HG03442 (cell line): Measurements from ENCODE around the gene DOCK2.
"Not testable (repeated sequence)": the region's sequence is repeated elsewhere in the genome, so short reads cannot be mapped to it uniquely, and the experiment has no call there.

Experiments used
- ATAC-seq: cut with Tn5 transposase; IDR thresholded peaks from one replicate; pipeline ENCODE4 v1.9.1; 2021; ENCODE audit warnings: mild to moderate bottlenecking, moderate library complexity; ENCODE audit not compliant: unreplicated experiment

The DOCK2 gene

DNA sequence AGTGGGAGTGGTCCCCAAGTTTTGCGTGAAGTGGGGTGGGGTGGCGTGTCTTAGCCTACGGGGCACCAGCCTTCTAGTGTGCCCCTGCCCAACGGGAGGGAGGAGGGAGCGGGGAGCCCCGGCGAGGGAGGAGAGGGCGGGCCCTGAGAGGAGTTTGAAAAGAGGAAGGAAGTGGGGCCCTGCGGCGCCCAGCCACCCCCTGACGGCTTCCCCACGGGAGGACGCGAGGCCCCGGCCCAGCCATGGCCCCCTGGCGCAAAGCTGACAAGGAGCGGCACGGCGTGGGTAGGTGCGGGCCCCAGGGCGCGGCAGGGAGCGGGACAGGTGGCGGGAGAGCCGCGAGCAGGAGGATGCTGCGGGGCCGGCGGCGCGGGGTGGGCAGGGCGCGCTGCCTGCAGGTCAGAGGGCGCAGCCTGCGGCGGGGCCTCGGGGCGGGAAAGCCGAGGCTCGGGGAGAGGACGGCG is at the start of gene DOCK2:
Gene DOCK2 (plus strand): TSS at position 191 of the 464 bp plus-strand sequence. CDS start 52 bp downstream, at position 243.
- peak; percentile 91 for ATAC-seq

DNA sequence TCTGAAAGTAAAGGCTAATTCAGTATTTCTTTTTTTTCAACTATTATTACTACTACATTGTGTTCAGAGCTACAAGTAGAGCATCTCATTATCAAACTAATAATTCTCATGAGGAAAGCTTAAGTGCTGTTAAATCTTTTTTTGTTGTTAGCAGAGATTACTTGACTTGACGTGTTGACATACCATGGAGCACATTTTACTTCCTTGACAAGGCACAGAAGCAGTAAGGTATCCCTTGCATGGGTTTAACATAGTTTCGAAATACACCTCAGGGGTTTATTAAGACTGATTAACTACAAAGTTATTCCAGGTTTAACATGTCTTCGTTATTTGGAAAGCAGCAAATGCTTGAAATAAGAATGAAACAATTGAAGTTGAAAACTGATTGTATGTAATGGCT is 46.5 kb upstream of the DOCK2 start:
- no peak for ATAC-seq

DNA sequence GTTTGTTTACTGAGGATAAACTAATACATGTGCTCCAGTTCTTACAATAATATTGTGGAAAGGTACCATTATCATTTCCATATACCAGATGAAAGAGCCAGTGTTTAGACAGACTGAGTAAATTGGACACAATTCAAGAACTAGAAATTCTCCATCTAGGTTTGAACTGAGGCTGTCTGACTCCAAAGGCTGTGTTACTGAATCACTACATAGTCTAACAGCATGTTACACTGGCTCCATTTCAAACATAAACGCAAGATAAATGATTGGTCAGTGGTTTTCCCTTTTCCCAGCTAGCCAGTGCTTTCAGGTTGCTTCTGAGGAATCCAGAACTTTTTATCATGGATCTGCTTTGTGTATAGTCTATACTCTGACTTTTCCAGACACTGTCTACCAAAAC is 45.4 kb upstream of the DOCK2 start:
- no peak for ATAC-seq

DNA sequence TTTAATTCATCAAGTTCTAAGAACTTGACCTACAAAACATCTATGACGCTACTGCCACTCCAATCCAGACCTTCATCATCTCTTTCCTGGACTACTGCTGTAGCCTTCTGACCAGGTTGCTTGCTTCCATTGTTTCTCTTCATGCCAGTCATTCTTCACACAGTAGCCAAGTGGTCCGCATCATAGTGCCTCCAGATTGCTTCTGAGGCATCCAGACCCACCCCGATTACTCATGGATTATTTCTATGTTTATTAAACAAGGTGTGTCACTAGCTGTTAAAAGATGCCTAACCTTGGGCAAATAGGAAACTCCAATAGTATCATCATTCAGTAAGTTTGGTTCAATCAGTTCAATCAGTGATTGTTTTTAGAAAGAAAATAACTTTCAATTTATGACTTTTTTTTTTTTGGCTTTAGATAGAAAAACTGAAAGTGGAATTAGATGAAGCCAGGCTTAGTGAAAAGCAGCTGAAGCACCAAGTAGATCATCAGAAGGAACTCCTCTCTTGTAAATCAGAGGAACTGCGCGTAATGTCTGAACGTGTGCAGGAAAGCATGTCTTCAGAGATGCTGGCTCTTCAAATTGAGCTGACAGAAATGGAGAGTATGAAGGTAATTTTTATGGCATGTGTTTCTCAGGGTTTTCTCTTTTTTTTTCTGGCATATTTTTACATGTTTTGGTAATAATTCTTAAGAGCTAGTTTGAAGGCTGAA is 44.0 kb upstream of the DOCK2 start:
- ATAC-seq: no peak

DNA sequence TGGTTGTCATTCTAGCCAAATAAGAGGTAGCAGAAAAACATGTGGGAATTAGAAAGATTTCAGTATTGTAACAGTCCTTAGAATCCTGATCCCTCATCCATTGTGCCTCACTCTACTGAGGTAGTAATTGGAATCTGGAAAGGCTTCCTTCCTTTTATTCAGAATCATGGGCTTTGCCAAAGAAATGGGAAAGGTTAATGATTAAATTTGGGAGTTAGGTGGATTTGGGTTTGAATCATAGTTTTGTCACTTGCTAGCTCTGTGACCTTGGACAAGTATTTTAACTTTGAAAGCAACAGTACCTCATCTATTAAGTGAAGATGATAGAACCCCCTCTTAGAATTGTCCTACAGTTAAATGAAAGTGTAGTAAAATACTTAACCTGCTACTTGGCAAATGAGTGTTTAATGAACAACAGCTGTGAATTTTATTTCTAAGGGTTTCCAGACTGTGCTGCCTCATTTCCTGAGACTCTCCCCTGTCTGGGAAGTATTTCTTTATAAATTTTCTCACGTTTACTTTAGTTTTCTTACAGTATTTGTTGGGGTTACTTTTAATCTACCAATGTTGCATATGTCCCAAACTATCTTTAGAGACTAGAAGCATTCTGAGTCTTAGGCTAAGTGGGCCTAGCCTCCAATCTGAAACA is 41.8 kb upstream of the DOCK2 start:
- ATAC-seq: no peak

DNA sequence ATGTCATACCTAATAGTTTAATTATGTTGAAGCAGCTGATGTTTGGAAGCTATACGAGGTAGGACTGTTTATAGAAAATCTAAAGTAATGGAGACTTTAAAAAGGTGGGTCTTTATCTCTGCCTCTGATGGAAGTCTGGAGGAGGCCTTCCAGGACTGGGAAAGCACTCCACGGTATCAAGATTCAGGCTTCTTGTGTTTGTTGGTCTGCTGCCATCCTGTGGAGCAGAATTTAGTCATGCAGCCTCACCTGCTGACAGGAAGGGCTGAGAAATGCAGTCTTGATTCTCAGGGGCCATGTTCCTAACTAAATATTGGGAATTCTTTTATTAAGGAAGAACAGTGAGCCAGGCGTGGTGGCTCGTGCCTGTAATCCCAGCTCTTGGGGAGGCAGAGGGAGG is 37.6 kb upstream of the DOCK2 start:
- no peak for ATAC-seq

DNA sequence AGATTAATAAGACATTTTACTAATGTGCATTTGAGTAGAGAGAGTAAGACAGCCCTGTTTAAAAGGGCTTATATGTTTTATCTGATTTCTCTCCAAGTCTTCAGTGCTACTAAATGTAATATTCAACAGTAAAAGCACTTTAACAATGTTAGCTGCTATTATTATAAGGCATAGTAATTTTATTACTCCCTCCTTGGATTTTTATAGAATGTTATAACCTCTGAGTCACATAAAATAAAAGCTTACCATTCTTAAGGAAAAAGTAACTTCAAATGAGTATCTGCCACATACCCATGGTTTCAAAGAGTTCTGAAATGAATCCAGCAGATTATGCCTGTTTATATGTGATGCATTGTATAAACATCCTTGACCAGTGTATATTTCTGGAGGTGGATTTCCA is 34.5 kb upstream of the DOCK2 start:
- no peak for ATAC-seq

DNA sequence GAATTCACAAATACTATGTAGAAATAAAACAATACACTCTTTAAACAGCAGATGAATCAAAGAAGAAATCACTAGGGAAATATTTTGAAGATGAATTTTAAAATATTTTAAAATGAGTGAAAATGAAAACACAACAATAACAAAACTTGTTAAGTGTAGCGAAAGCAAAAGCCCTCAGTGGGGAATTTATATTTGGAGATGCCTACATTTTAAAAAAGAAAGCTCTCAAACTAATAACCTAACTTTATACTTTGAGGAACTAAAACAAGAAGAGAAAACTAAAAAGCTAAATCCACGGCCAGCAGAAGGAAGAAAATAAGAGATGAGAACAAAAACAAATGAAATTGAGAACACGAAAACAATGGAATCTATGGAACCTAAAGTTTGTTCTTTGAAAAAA is 30.8 kb upstream of the DOCK2 start:
- peak; percentile 55 for ATAC-seq

DNA sequence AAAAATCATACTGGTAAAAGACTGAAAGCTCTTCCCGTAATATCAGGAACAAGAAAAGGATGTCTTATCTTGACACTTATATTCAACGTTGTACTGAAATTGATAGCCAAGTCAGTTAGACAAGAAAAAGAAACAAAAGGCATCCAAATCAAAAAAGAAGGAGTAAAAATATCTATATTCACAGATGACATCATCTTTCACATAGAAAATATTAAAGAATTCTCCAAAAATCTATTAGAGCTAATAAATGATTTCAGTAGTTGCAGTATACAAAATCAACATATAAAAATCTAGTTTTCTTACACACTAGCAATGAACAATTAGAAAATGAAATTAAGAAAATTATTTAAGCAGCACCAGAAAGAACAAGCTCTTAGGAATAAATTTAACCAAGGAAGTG is 29.2 kb upstream of the DOCK2 start:
- no peak for ATAC-seq

DNA sequence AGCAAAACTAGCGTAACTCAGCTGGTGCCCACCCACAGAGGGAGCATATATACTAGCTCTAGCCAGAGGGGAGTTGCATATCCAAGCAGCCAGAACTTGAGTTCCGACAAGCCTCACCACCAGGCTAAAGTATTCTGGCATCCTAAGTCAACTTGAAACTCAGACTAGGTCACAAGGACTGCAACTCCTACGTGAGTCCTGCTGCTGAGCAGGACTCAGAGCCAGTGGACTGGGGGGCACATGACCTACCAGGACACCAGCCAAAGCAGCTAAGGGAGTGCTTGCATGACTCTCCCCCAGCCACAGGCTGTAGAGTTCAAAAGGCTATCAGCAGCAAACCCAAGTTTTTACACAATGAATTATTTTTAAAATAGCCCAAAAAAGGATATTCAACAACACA is 27.4 kb upstream of the DOCK2 start:
- ATAC-seq: no peak

DNA sequence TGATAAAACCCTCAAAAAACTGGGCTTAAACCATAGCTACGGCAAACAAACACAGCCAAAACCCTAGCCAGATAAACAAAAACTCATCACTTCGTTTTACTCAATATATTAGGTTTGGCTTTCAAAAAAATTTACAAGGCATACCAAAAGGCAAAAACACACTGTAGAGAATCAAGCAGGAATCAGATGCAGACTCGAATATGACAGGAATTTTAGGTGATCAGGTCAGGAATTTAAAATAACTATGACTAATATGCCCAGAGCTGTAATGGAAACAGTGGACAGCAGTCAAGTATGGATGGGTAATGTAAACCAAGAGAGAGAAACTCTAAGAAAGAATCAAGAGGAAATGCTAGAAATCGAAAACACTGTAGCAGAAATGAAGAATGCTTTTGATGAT is 26.5 kb upstream of the DOCK2 start:
- no peak for ATAC-seq

DNA sequence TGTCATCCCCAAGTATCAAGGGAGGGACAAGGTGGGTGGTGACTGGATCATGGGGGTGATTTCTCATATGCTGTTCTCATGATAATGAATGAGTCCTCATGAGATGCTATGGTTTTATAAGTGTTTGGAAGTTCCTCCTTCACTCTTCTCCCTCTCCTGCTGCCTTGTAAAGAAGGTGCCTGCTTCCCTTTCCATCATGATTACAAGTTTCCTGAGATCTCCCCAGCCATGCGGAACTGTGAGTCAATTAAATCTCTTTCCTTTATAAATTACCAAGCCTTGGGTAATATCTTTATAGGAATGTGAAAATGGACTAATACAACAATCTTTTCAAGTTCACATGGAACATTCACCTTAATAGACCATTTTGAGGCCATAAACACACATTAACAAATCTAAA is 21.5 kb upstream of the DOCK2 start:
- no peak for ATAC-seq

DNA sequence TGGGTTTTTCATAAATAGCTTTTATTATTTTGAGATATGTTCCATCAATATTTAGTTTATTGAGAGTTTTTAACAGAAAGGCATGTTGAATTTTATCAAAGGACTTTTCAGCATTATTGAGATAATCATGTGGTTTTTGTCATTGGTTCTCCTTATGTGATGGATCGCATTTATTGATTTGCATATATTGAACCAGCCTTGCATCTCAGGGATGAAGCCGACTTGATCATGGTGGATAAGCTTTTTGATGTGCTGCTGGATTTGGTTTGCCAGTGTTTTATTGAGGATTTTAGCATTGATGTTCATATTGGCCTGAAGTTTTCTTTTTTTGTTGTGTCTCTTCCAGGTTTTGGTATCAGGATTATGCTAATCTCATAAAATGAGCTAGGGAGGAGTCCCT is 12.8 kb upstream of the DOCK2 start:
- ATAC-seq: not testable (repeated sequence)

DNA sequence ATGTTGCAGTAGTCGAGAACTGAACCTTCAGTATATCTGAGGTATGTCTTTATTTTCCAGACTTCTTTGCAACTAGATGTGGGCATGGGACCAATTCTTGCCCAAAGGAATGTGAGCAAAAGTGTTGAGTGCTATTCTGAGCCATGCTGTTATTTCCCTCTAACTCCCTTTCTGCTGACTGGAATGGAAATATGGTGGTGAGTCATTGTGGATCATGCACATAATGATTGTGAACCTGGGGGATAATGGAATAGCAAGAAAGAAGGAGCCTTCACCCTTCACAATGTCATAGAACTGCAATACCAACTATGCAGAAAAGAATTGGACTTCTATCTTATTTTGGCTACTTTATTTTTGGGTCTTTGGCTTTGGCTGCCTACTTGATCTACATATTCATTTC is 10.3 kb upstream of the DOCK2 start:
- no peak for ATAC-seq

DNA sequence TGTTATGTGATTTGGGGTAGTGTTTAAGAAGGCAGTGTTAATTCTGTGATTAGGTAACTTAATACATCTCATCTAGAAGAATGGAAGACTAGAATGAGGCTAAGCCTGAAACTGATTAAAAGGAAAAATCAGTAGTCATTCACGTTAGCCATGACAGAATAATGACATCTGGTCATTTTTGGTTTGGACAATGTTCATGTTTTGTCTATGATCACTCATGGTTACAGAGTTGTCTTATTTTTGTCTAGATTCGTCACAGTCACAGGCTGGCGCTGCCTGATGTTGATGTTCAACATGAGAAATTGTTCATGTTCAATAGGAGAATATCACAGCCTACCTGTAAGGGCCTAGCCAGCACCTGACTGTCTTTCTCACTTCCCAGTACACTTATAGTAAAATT is 9.5 kb upstream of the DOCK2 start:
- ATAC-seq: no peak

DNA sequence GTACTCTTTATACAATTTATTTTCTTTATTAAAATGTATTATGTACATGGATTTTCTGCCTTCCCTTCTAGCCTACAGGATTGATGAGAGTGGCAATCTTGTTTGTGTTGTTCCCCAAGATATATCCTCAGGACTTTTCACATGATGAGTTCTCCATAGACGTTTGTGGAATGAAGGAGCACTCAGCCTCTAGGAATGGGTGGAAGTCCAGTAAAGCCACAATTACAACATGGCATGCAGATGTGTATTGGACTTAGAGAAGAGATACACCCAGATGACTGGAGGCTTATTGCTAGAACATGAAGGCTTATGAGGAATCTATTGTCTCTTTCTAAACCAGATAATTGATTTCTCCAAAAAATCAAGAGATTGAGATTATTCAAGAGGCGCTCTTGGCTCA is 8.2 kb upstream of the DOCK2 start:
- ATAC-seq: no peak

DNA sequence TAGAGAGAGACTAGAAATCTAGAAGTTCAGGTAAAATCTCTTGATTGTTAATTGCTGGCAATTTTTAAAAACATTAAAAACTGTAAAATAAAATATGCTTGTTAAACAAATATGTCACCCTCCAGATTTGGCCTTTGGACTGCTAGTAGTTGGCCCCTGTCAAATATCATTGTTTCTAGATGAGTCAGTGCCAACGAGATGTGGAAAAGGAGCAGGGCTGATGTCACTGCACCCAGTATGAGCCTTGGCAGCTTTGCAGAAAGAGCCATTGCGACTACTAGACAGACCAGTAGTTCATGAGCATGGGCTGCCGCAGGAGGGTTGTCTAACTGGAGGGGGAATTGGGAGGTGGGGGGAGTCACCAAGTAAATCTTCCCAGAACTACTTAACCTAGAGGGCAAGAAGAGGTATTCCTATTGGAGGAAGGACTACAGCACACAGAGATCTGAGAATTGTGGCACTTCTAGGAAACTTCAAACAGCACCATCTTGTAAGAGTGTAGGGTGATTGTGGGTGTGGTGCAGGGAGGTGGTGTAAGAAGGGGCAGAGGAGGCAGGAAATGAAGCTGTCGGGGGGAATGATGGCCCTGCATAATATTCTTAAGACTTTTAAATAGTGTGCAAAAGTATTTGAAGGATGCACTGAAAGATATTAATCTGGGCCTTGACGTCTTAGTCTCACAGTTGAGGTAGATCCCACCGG is 7.1 kb upstream of the DOCK2 start:
- peak; percentile 38 for ATAC-seq

DNA sequence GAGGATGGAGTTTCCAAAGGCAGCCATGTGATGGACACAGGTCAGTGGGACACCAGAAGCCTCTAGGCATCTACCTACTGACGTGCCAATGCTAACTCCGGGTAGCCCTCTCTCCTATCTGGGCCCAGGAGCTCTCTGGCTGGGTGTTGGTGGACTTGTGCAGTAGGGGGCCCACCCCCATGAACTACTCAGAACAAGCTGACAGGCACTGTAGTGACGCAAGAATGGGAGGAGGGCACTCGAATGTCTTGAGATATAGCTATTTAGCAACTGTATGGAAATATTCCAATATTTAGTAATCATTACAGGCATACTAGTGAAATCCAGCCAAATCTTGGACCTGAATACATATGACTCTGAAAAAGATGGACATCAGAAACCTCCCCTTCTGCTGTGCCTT is 5.7 kb upstream of the DOCK2 start:
- ATAC-seq: no peak

DNA sequence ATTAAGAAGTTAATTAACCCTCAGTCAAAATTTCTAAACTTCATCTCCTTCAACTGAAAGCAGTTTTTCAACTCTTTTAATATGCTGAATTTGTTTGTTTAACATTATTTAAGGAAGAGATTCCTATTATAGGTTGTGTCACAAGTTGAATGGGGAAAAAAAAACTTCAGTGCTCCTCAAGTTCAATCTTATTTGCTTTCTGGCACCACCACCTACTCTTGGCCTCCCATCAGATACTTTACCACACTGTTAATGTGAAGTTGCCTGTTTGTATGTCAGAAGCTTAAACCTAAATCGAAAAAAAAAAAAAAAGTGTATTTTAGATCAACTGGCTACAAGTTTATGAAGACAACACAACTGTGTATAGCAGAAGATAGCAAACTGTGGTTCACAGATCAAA is 4.1 kb upstream of the DOCK2 start:
- no peak for ATAC-seq

DNA sequence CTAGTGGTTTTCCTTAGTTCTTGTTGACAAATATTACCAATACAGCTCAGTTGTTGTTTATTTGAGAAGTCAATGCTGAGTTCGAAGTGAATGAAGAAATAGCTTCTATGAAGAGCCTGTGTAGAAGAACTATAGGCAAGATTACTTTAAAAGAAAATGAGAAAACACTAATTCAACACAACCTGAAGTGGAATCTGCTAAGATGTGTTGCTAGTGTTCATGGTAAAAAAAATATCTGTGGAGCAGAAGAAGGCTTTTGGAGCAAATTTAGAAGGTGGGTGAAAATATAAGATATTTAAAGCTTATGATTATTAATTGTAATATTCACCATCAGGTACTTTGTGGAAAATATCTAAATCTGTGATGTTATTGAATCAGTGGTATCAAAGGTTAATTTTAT is 2.5 kb upstream of the DOCK2 start:
- ATAC-seq: no peak

DNA sequence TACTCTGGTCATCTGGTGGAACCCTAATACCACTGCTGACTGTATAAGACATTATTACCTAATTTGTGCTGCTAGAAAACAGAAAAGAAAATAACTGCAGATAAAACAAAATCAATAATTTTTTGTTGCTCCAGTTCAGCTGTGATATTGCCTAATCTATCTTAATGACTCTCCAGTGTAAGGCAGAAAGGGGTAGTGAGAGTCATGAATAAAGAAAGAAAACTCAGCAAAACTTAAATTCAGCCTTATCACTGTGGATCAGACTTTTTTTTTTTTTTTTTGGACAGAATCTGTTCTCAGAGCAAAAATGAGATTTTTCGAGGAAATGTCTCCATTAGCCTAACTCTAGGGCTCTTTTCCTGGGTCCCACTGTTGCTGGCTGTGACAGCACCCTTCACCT is 1.1 kb upstream of the DOCK2 start:
- ATAC-seq: no peak

DNA sequence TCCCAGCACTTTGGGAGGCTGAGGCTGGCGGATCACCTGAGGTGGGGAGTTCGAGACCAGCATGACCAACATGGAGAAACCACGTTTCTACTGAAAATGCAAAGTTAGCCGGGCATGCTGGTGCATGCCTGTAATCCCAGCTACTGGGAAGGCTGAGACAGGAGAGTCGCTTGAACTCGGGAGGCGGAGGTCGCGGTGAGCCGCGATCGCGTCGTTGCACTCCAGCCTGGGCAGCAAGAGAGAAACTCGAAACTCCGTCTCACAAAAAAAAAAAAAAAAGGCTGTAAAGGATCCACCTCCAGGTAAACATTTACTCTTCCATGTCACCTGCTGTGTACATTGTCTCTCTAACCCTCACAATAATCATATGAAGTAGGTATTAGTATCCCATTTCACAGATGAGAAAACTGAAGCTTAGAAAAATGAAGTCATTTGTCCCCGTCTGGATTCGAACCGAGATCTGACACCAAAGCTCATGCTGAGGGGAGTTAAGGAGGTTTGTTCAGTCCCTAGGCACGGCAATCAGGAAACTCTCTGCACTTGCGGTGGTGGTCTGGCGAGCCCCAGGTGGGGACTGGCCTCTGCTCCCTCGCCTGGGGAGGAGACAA is 494 bp upstream of the DOCK2 start:
- no peak for ATAC-seq
